CD4-positive, alpha-beta T cell treated with Interleukin-4 for 4 hours (primary cell): ENCODE results near the gene STK32C.

Source experiments
- DNase-seq: peaks from one replicate; pipeline ENCODE4 v3.0.0-alpha.2; 2020

The STK32C gene

DNA sequence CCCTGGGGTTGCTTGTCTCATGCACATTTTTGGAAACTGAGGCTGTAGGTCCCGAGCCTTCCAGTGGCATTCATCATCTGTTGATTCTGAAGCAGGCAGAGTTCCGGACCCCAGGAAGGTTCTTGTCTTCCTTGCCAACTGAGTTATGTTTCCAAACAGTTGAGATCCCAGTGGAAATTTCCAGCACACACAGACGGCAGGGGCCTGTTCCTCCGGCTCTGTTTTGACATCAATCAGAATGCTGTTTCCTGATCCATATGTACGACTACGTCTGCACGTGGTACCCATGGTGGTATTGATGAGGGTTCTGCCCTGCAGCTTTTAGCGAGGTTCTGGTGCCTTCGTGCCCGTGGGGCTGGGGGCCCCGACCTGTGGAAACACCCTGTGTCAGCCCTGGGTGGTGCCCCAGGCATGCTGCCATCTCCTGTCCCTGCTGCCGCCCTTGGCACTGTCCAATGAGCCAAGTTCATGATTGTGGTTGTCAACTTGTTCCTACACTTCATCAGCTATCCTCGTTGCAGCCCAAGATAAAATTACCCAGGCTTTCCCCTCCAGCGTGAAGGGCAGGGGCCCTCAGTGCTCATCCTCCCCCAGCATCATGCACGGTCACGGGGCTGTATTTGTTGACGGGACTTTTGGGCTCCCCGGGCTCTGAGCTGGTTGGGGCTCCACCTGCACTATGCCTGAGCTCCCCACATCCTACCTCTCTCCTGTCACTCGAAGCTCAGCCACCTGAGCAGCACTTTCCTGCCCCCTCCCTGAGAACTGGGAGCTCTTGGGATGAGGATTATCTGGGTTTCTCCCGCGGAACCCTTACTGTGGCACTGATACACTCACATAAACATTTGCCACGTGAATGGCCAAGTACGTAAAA lies 128.8 kb downstream of the STK32C start:
- DNase-seq: no peak

DNA sequence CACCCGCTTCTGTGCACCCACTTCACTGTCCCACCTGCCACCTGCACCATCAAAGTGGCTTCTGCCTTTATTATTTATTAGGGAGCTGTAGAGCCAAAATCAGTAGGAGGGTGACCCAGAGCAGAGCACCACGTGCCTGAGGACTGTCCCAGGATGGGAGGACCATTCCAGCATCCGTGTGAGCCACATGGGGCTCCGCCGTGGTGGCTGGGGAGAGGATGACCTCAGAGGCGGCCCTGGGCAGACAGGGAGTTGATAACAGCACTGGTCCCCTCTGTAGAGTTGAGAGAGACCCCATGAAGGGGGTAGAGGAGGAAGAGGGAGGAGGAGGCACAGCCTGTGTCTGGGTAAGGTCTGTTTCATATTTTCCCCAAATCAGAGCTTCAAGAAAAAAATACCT lies 129.7 kb downstream of the STK32C start:
- DNase-seq: no peak

DNA sequence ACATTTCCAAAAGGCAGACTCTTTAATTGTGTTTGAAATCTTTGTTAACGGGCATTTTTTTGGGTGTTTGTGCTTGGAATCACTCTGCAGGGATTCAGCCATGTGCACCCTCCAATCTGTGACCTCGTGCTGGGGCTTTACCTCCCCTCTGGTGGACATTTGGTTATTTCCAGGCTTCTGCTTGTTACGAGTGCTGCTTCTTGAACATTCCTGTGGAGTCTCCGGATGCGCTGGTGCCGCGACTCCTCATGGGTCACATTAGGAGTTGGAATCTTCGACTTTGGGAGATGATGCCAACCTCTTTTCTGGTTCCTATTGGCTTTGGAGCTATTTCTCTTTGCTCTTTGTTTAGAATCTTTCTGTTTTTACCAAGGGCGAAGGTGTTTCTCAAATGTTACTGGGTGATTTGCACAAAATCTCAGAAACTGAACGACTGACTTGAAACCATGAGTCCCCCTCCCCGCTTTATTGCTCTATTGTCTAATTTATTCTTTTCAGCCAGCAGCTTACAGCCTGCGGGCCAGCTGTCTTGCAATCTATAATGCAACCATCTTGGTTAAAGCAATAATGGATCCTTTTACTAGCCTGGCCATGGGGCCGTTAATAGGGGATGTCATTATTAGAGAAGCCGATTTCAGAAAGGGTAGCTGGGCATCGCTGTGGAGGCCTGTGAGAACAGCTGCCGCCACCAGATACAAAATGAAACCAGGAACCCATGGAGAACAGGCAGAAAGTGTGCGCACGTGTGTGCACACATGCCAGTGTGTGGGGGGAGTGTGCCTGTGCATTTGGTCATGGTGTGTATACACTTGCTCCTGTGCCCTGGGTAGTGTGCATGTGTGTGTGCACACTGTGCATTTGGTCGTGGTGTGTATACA lies 130.9 kb downstream of the STK32C start:
- no peak for DNase-seq

DNA sequence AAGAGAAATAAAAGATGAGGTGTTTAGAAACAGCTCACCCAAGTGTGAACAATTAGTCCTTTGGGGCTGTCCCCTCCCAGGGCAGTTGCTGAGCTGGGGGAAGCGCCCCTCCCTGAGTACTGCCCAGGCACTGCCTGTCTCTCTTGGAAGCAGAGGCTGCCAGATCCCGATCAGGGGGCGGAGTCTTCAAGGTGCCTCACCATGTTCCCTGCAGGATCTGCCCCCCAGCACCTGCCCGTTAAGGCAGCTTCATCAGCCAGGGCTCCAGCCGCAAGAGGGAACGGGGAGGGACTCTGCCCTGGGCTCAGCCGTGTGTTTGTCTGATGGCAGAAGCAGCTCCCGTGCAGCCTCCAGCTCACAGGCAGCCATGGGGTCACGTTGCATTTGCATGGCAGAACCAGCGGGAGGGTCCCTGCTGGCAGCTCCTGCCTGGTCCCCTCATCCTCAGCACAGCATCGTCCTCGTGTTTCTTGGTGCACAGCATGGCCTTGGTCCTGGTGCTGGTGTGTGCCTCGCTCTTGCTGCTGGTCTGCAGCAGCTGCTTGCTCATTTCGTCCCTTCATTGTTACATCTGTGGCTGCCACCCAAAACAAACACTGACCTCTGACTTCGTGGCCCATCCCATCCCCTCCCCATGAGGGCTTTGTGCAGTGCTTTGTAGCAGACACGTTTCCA lies 131.7 kb downstream of the STK32C start:
- no peak for DNase-seq

DNA sequence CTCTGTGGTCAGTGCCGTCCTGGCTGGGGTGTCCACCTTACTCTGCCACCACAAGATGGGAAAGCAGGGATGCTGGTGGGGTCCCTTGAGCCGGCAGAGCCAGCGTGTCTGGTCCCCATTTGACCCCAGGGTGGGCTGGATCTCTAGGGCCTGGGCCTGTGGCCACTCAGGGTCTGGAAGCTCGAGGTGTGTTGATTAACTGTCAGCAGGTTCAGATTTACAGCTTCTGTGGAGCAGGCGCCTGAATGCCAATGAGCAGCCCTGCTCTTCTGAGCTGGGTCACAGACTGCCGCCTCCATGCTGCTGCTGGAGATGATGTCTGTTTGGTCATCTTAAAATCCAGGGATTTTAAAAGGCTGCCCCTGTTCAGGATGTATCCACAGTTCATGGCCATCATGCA lies 132.3 kb downstream of the STK32C start:
- DNase-seq: no peak

DNA sequence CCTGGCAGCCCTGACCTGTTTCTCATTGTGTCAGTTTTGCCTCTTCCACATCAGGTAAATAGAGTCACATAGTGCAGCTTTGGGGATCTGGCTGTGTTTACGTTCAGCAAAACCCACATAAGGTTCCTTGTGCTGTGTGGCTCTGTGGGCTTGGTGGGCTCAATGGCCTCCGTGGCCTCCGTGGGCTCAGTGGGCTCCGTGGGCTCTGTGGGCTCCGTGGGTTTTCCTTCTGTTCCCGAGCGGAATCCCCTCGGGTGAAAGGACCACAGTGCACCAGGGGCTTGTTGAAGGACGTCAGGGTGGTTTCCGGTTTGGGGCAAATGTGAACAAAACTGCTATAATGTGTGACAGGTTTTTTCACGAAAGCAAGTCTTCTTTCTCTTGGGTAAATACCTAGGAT lies 133.5 kb downstream of the STK32C start:
- DNase-seq: no peak

DNA sequence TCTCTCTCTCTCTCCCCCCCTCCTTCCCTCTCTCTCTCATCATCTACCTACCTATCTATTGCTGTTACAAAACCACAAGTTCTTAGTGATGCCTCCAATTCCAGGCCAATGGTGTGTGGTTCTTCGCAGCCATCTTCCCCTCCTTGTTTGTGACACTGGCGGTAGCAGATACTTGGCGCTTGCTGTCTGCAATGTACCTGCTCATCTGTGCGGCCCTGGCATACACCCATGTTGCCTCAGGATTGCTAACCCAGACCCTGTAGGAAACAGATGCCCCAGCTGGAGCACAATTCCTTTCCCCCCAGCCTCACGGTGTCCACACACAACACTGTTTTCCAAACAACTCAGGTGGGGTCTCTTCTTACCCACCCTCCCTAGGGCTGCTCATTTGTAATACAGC lies 134.6 kb downstream of the STK32C start:
- DNase-seq: no peak

DNA sequence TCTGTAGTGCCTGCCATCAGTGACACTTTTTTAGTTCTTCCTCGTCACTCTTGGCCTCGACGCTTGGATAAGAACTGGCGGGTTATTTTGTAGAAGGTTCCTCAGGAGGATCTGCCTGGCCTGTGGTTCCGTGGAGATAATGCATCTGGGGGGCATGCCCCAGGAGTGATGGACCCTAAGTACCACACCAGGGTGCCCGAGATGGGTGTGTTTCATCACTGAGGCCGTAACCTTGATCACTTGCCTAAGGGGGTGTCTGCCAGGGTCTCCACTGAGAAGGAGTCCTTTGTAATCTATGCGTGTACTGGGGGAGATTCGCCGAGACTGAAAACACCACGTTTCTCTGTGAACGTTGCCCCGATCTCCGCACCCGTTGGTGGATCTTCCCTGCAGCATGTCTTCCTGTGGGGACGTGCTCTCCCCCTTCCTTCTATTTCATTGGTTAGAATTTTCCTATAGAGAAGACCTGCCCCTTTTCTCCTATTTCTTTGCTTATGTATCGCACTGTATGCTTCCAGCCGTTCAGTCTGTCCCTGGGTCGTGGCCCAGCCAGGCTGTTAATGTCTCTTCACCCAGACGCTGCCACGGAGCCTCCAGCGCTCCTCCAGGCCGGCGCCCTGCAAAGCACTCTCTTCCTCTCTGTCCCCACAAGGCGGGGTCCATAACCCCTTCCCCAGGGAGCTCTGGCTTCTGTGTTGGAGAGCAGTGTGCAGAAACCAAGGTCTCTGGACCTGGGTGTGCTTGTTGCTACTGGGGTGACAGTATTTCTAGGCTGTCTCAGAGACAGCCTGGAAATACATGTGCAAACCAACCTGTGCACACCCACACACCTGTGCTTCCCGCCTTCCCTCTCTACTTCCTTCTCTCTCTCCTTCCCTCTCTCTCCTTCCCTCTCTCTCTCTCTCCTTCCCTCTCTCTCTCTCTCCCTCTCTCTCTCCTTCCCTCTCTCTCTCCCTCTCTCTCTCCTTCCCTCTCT lies 135.4 kb downstream of the STK32C start:
- DNase-seq: no peak

DNA sequence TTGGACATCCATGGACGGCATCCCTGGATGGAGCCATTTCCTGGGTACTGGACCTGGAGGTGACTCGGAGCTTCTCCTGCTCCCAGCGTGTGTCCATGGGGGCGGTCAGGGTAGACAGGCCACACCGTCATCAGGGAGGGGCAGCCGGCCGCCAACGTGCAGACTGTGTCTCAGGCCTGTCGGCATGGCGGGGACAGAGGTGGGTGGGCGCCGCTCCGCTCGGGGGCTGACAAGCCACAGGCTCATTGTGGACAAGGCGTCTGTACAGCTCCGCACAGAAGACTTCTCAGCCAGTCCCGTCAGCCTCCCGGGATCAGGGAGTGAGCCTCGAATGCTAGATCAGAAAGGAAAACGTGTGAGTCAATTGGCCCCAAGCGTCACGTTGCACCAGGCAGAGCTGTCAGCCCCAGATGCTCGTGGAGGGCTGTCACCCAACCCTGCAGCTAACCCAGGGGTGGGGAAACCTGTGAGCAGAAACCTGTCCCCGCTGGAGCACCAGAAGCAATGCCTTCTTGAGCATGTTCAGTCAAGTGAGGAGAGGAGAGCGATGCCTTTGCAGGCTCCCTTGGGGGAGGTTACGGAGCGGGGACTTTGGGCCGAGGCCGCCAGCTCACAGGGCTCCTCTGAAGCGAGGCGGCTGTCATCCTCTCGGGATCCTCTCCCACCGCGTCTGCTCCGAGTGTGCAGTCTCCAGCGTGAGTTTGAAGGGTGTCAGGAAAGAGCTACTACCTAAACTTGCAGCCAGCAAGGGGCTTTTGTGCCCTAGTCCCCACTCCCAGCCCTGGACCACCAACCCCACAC lies 137.0 kb downstream of the STK32C start:
- DNase-seq: no peak

DNA sequence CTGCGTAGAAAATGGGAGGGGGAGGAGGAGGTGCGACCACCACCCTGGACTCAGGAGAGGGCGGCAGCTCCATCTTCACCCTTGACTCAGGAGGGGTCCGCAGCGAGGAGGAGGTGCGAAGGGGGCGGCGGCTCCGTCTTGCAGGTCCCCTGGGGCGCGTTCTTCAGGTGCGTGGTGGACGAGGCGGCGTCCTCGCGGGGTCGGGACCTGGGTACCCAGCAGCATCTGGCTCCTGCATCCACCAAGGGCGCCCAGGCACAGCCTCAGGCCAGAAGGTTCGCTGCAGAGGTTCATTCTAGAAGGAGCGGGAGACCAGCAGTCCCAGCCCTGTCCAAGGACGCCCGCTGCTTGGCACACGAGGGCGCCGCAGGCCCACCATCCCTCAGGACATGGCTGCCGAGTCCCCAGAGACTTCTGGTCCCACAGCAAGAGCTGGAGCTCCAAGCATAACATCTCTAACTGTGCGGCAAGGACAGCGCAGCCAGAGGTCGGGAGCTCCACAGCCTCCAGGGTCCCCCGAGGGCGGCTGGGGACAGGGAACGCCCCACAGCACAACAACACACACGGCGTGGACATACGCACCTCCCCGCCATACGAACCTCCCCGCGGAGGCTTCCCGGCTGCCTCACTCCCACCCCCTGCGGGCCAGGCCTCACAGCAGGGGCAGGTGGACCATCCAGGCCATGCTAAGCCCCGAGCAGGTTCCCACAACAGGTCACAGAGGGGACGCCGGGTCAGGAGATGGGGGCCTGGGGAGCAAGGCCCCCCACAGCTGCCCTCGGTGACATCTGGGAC lies 137.8 kb downstream of the STK32C start:
- no peak for DNase-seq

DNA sequence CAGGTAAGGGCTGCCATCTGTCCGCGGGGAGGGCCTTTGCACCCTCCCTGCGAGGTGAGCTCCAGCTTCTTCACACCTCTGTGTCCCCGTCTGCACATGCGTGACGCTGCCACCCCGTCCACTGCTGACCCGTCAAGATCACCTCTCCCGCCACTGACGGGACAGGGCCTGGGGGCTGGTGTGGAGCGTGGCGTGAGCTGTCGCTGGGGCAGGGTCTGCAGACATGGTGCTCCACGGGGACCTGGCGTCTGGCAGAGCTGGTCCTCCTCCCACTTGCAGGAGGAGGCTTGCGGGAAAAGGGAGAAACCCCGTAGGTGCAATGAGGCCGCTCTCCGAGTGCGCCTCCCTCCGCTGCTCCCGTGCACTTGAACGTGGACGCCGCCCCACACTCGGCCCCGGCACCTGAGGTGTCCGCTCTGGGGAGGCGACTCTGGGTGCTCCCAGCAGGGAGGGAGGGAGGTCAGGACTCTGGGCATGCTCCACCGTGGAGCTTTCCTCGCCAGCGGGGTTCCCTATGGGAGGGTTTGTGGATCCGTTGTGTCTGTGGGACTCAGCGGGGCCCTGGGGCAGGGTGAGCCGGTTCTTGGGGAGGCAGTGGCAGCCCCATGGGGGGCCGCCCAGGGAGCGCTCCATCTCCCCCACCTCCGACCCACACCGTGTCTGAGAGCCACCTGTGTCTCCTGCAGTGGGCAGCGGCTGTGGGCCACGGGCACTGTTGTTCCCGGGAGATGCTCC lies 138.6 kb downstream of the STK32C start:
- no peak for DNase-seq

DNA sequence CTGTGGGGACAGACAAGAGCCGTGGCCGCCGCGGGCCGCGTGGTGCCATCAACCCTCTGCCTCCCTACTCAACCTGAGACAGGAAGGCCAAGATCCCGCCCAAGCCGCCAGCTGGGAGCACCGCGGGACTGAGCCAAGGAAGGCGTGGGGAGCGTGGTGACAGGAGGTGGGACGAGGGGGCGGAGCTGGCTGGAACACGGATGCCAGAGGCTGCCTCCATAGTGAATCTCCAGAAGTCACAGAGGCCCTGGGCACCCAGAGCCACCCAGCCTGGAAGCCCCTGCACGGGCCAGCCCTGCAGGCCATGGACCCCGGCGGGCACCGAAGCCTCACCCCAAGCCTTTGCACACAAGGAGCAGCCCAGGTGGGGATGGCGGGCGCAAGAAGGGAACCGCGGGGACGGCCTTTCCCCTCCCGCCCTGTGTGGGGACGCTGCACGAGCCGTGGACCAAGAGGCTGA lies 139.1 kb downstream of the STK32C start:
- no peak for DNase-seq

DNA sequence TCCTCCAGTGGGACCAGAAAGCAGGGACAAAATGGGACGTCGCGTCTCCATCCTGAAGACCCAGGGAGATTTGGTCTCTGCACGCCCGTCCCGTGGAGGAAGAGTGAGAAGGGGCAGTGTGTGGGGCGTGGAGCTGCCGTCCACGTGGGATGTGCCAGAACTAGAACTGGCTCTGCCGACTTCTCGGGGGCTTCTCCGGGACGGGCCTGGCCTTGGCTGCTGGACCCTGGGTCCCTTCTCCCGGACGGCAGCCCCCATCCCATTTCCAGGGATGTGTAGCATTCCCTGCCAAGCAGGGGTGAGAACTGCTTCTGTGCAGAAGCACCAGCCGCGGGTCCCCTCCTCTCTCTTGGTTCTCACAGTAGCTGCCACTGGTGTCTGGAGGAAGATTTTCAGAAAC lies 139.8 kb downstream of the STK32C start:
- DNase-seq: no peak

DNA sequence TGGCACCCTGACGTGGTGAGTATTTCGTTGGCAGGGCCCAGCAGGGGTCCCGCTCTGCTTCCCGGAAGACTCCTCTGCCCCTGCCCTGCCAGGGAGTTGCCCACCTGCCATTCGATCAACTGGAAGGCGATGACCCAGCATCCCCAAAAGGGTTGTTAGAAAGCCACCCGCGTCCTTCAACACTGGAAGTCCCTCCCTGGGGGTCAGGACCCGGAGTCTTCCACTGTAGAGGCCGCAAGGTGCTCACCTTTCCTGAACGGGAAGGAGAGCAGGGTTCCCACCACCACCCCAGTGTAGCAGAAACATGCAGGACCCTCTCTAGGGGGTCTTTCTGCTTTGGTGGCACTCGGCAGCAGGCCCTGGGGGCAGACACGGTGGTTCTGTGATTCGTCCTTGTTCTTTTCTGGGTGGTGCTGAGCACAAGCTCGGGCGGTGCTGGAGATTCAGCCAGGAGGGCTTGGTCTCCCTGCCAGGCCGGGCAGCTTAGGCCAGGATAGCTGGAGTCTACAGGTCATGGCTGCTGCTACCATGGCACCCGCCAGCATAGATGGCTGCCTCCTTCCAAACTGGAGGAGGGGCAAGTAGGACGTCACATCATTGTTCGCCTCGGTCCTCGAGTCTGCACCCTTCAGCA lies 140.6 kb downstream of the STK32C start:
- no peak for DNase-seq

DNA sequence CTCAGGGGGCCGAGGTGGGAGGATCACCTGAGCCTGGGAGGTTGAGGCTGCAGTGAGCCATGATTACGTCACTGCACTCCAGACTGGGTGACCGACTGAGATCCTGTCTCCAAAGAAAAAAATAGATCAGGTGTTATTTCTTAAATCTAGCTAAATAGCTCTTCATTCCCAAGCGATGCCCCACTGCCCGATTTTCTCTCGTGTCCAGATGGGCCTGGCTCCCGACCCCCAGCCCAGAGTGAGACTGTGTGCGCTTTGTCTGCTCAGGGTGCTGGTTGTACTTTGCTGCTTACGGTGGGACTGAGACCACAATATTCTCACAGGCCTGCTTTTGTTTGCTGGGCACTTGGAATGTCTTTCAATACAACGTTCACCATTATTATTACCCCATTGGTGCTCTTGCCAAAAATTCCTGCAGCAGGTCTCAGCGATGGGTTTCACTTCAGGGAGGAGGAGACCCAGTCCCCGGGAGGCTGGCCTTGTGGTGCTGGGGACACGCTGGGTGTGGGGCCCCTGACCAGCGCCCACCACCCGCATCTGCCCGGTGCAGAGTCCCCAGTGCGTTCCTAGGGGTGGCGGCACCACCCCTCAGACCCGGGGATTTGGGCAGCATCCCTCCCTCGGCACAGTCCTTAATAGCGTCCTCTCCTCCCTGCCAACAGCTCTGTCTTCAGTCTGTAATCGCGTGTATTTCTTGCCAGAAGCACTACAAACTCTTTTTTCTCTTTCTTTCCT lies 141.4 kb downstream of the STK32C start:
- no peak for DNase-seq

DNA sequence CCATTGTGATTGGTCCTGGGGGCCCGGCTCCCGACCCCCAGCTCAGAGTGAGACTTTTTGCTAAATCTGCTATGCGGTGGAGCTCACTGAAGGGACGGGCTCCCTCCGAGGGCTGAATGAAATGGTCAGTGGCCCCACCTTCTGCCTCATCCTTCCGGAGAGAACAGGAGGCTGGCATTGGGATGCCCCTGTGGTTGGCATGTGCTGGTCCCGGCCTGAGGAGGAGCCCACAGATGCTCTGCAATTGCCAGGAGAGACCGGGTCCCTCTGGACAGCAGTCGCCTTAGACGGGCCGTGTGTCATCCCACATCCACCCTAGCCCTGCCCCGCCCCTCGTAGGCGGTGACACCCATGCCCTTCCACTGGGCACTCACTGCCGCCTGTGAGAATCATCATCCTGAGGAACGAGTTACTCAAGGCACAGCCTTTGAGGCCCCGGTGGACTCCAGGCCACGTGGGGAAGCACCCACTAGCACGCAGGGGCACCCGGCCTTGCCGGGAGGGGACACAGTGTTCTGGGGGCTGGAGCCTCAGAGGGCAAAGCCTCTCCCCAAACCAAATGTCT lies 142.3 kb downstream of the STK32C start:
- DNase-seq: no peak

DNA sequence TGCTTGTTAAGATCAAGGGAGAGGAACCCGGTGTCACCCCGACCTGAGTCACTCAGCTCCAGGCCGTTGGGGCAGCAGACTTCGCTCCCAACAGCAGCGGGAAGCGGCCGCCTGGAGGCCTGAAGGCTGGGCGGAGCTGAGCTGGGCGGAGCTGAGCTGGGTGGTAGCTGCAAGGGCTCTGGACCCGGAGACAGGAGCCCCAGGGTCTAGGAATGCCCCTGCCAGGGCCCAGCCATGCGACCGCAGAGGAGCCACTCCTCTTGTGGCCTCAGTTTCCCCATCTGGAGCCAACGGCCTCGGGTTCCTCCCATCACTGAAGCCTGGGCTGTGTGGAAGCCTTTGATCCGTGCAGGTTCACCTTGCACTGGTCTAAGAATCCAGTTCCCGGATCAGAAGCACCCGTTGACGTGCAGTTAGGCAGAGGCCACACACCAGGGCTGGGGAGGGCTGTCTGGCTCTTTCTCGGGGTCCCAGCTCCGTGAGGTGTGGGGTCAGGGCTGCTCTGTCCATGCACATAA lies 142.9 kb downstream of the STK32C start:
- no peak for DNase-seq
